Activated CD4-positive, alpha-beta T cell treated with anti-CD3 and anti-CD28 coated beads for 48 hours (primary cell): ENCODE data around the gene PID1.

Experiments used
- DNase-seq: peaks from one replicate; pipeline ENCODE4 v3.0.0-alpha.2; 2020

Gene PID1

DNA sequence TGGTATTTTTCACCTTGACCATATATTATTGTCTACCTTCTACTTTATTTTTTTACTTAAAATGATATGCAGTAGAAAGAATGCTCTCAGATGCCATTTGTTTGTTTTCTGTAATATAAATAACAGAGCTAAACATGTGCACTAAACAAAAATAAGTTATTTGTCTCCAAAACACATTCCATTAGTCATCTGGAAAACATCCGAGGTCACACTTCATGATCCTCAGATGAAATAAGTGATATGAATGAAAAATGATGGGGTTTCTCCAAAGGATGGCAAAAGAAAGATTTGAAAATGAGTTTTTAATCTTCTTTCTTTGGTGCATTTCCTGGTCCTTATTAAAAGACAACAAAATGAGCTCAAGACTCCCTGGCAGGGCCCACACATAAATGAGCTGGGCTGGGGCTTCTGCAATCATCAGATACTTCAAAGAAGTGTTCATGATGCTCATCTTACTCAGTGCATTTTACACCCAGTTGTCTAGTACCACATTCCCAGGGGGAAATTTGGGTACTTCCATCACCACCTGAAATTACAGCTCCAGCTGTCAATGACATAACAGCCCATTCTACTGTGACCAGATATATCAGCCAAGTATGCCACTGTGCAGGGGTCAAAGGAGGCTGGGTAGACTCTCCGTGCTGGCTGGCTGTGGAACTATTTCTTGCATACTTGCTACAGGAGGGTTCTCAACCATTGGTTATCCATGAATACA, 283.5 kb downstream of the PID1 start:
- DNase-seq: no peak

DNA sequence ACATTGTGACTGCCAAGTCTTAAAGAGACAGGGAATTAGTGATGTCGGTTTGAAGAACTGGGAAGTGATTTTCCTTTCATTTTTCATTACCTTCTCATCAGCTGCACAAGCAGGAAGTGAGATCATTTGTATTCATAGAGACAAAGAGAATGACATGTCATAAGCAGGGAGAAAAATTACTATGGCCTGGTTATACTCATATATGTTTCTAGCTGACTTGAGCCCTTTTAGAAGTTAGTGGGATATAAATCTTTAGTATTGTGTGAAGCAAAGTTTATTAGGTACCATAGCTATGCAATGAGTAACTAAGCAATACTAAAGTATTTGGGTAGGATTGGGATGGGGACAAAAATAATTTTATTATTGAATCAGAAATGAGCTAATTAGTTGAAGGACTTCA, 284.1 kb downstream of the PID1 start:
- no peak for DNase-seq

DNA sequence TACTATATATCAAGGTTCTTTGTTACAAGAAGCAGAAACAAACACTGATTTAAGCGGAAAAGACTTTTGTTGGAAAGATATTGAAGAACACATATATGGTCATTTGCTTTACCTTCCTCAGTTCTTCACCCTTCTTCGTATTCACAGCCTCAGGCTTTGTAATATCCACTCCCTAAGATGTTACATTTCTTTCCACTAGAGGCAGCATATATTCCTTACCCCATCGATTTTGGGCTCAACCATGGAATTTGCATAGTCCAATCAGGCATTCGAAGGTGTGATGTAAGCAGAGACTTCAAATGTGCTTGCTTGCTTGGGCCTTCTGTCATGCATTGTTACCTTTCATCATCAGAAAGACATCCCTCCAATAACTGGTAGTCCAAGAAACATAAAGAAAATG, 287.4 kb downstream of the PID1 start:
- DNase-seq: no peak

DNA sequence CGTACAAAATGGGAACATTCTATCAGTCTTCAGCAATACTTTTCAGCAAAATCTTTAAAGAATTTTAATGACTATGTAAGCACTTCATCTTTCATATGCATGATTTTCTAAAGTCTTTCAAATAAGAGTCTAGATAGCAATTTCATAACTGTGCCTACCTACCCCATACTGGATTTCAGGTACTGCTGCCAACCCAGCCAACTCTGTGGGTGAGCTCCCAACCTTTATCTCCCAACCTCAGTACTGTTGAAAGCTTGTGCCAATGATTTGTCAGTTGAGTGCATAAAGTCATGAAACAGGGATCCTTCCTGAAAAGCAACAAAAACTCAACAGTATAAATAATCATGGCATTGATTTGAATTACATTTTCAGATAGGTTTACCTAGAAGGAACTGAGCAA, 296.9 kb downstream of the PID1 start:
- no peak for DNase-seq
